Glutamatergic neuron (in vitro differentiated cells): ENCODE measurements around the gene NUP62. TPM values are rescaled to one million over a fixed set of nuclear protein-coding genes. Genes with fewer than 3 reads are reported as not detected.

Source experiments
- DNase-seq: peaks from one replicate; pipeline ENCODE4 v3.0.0; 2022
- H3K27ac Mint-ChIP-seq: one replicate; pipeline ENCODE4 v1.8.0; 2020; ENCODE audit warnings: mild to moderate bottlenecking, mixed read lengths, inconsistent platforms; ENCODE audit not compliant: unreplicated experiment
- H3K27me3 Mint-ChIP-seq: one replicate; pipeline ENCODE4 v1.8.0; 2020; ENCODE audit warnings: mild to moderate bottlenecking, moderate library complexity, mixed read lengths, inconsistent platforms; ENCODE audit not compliant: unreplicated experiment
- H3K36me3 Mint-ChIP-seq: one replicate; pipeline ENCODE4 v1.8.0; 2020; ENCODE audit warnings: mild to moderate bottlenecking, mixed read lengths, inconsistent platforms; ENCODE audit not compliant: unreplicated experiment
- H3K4me1 Mint-ChIP-seq: one replicate; pipeline ENCODE4 v1.8.0; 2020; ENCODE audit warnings: mild to moderate bottlenecking, low read depth, mixed read lengths, inconsistent platforms; ENCODE audit not compliant: unreplicated experiment
- H3K4me3 Mint-ChIP-seq: one replicate; pipeline ENCODE4 v1.8.0; 2020; ENCODE audit warnings: mild to moderate bottlenecking, mixed read lengths, inconsistent platforms; ENCODE audit not compliant: unreplicated experiment
- H3K9me3 Mint-ChIP-seq: one replicate; pipeline ENCODE4 v1.8.0; 2020; ENCODE audit warnings: mild to moderate bottlenecking, moderate library complexity, mixed read lengths, inconsistent platforms; ENCODE audit not compliant: unreplicated experiment
- CTCF ChIP-seq: fragments of 200-600 bp; sonication (generic); IDR thresholded peaks from one replicate; pipeline ENCODE4 v1.5.0; 2021; ENCODE audit not compliant: partially characterized antibody, unreplicated experiment
- total RNA-seq: library from RNA; stranded (reverse); fragmentation: NEBNext Ultra II Directional; extraction: Animal tissue kit (Norgen Biotek cat#: 25700); gene quantifications from one replicate; pipeline ENCODE4 v1.2.1, GENCODE V29; 2021; ENCODE audit not compliant: unreplicated experiment

Gene NUP62
- total RNA-seq, 1 donor from 2014 or later: 65.4 TPM

GRCh38 chr19:49931293-49932040 lies 2.2 kb upstream of the NUP62 start:
- peaks cover 23% of the 10 kb centered on the region for H3K9me3 Mint-ChIP-seq
- no peak for TF ChIP-seq CTCF
- DNase-seq: no peak
- H3K4me1 Mint-ChIP-seq: peaks cover 16% of the 10 kb centered on the region
- peak overlapping the region; percentile 80 for H3K27ac Mint-ChIP-seq
- H3K4me3 Mint-ChIP-seq: peak overlapping the region; percentile 61
- peaks cover 32% of the 10 kb centered on the region for H3K27me3 Mint-ChIP-seq
- peaks cover 8% of the 10 kb centered on the region for H3K36me3 Mint-ChIP-seq

GRCh38 chr19:49930483-49931011 lies 1.2 kb upstream of the NUP62 start:
- H3K4me1 Mint-ChIP-seq: peaks cover 16% of the 10 kb centered on the region
- TF ChIP-seq CTCF: no peak
- peaks cover 32% of the 10 kb centered on the region for H3K27me3 Mint-ChIP-seq
- H3K36me3 Mint-ChIP-seq: peaks cover 8% of the 10 kb centered on the region
- peak overlapping the region; percentile 100 for H3K27ac Mint-ChIP-seq
- H3K9me3 Mint-ChIP-seq: peaks cover 25% of the 10 kb centered on the region
- H3K4me3 Mint-ChIP-seq: peak overlapping the region; percentile 99
- DNase-seq: peak; percentile 51

- H3K4me3 Mint-ChIP-seq: peak overlapping the region; percentile 99
- peaks cover 18% of the 10 kb centered on the region for H3K4me1 Mint-ChIP-seq
- peak overlapping the region; percentile 100 for H3K27ac Mint-ChIP-seq
- H3K27me3 Mint-ChIP-seq: peaks cover 32% of the 10 kb centered on the region
- peaks cover 25% of the 10 kb centered on the region for H3K9me3 Mint-ChIP-seq
- peak; percentile 95 for DNase-seq
- peaks cover 8% of the 10 kb centered on the region for H3K36me3 Mint-ChIP-seq
- peak; percentile 13 for TF ChIP-seq CTCF
Observed at GRCh38 chr19:49929611-49930482, 543 bp upstream of the NUP62 start.

GRCh38 chr19:49927526-49928264 lies 1.6 kb downstream of the NUP62 start:
- Mint-ChIP-seq H3K27me3 (peaks cover 29% of the 10 kb centered on the region), H3K4me3 (peak overlapping the region; percentile 99), H3K4me1 (peaks cover 22% of the 10 kb centered on the region), H3K27ac (peak overlapping the region; percentile 100), H3K36me3 (peaks cover 8% of the 10 kb centered on the region), H3K9me3 (peaks cover 23% of the 10 kb centered on the region)
- DNase-seq: no peak
- no peak for TF ChIP-seq CTCF
